ENCODE results near the gene STMN3.
"Not testable (repeated sequence)": the region's sequence is repeated elsewhere in the genome, so short reads cannot be mapped to it uniquely, and the experiment has no call there.

The STMN3 gene

DNA sequence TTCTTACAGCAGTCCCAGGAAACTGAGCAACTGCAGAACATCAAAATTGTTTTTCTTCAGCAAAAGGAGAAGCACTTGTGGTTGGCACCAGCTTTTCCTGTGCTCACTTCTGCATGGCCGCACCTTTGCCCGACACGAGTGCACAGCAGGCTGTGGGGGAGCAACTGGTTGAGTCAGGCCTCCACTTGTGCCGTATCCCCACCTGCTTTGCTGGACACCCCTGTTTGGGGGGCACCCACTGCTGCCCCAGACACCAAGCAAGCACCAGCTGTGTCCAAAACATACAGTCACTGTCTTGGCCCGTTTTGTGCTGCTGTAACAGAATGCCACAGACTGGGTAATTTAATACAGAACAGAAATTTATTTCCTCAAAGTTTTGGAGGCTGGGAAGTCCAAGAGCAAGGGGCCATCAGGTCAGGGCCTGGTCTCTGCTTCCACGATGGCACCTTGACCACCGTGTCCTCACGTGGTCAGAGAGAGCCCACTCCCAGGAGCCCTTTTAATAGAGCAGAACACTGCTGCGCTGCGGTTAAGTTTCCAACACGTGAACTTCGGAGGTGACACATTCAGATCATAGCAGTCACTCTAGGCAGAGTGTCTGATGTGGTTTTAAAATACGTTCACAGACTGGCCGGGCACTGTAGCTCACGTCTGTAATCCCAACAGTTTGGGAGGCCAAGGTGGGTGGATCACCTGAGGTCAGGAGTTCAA is 17.6 kb downstream of the STMN3 start:
- Histone ChIP-seq H3K4me3 (replicated peaks; ENCODE audit: insufficient read depth, low read length) (no peak overlapping the region), H3K27me3 (ENCODE audit: insufficient read depth, poor library complexity, severe bottlenecking) (no peaks in the 10 kb centered on the region), H3K27ac (replicated peaks) (peak overlapping the region; percentile 97)
- peak in 1 of 2 experiments; percentile 91 for DNase-seq (ENCODE audit: low read depth in 1 of 2, low spot score in 1 of 2)
- TF ChIP-seq POLR2AphosphoS5 (IDR thresholded peaks at IDR 0.05; ENCODE audit: low read depth) (peak; percentile 81), SPI1 (IDR thresholded peaks at IDR 0.05; ENCODE audit: borderline replicate concordance, low read depth) (peak; percentile 62; the same call in 1 of the 2 replicates), GABPA (IDR thresholded peaks at IDR 0.05; ENCODE audit: low read depth) (peak; percentile 38; the same call in 1 of the 2 replicates)
- TF ChIP-seq, protein P1, sequence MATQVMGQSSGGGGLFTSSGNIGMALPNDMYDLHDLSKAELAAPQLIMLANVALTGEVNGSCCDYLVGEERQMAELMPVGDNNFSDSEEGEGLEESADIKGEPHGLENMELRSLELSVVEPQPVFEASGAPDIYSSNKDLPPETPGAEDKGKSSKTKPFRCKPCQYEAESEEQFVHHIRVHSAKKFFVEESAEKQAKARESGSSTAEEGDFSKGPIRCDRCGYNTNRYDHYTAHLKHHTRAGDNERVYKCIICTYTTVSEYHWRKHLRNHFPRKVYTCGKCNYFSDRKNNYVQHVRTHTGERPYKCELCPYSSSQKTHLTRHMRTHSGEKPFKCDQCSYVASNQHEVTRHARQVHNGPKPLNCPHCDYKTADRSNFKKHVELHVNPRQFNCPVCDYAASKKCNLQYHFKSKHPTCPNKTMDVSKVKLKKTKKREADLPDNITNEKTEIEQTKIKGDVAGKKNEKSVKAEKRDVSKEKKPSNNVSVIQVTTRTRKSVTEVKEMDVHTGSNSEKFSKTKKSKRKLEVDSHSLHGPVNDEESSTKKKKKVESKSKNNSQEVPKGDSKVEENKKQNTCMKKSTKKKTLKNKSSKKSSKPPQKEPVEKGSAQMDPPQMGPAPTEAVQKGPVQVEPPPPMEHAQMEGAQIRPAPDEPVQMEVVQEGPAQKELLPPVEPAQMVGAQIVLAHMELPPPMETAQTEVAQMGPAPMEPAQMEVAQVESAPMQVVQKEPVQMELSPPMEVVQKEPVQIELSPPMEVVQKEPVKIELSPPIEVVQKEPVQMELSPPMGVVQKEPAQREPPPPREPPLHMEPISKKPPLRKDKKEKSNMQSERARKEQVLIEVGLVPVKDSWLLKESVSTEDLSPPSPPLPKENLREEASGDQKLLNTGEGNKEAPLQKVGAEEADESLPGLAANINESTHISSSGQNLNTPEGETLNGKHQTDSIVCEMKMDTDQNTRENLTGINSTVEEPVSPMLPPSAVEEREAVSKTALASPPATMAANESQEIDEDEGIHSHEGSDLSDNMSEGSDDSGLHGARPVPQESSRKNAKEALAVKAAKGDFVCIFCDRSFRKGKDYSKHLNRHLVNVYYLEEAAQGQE (IDR thresholded peaks at IDR 0.05; ENCODE audit: insufficient replicate concordance, low read depth): peak; percentile 31
- TF ChIP-seq, protein P2, sequence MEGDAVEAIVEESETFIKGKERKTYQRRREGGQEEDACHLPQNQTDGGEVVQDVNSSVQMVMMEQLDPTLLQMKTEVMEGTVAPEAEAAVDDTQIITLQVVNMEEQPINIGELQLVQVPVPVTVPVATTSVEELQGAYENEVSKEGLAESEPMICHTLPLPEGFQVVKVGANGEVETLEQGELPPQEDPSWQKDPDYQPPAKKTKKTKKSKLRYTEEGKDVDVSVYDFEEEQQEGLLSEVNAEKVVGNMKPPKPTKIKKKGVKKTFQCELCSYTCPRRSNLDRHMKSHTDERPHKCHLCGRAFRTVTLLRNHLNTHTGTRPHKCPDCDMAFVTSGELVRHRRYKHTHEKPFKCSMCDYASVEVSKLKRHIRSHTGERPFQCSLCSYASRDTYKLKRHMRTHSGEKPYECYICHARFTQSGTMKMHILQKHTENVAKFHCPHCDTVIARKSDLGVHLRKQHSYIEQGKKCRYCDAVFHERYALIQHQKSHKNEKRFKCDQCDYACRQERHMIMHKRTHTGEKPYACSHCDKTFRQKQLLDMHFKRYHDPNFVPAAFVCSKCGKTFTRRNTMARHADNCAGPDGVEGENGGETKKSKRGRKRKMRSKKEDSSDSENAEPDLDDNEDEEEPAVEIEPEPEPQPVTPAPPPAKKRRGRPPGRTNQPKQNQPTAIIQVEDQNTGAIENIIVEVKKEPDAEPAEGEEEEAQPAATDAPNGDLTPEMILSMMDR (IDR thresholded peaks at IDR 0.05; ENCODE audit: insufficient read depth, low read length): no peak

DNA sequence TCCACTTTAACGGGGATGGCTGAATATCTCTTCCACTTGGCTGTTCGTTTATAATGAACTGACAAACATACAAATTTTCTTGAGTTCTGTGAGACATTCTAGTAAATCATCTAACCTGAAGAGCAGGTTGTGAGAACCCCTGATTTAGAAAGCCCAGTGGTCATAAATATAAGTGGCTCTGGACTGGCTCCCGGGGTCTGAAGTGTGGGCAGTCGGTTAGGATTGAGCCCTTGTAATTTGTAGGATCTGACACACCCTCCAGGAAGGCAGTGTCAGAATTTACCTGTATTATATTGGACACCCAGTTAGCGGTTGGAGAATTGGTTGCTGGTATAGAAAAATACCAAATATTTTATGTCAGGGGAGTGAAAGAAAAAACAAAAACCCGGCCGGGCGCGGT is 19.5 kb downstream of the STMN3 start:
- peak overlapping the region; percentile 97 for H3K27ac ChIP-seq (replicated peaks)
- H3K4me3 ChIP-seq (replicated peaks; ENCODE audit: insufficient read depth, low read length): no peak overlapping the region
- TF ChIP-seq POLR2AphosphoS5 (IDR thresholded peaks at IDR 0.05; ENCODE audit: low read depth) (no peak), SPI1 (IDR thresholded peaks at IDR 0.05; ENCODE audit: borderline replicate concordance, low read depth) (no peak), GABPA (IDR thresholded peaks at IDR 0.05; ENCODE audit: low read depth) (no peak)
- TF ChIP-seq, protein P2 (IDR thresholded peaks at IDR 0.05; ENCODE audit: insufficient read depth, low read length): no peak
- TF ChIP-seq, protein P1 (IDR thresholded peaks at IDR 0.05; ENCODE audit: insufficient replicate concordance, low read depth): no peak
- no peak for DNase-seq (ENCODE audit: low read depth in 1 of 2, low spot score in 1 of 2)
- H3K27me3 ChIP-seq (ENCODE audit: insufficient read depth, poor library complexity, severe bottlenecking): no peaks in the 10 kb centered on the region

DNA sequence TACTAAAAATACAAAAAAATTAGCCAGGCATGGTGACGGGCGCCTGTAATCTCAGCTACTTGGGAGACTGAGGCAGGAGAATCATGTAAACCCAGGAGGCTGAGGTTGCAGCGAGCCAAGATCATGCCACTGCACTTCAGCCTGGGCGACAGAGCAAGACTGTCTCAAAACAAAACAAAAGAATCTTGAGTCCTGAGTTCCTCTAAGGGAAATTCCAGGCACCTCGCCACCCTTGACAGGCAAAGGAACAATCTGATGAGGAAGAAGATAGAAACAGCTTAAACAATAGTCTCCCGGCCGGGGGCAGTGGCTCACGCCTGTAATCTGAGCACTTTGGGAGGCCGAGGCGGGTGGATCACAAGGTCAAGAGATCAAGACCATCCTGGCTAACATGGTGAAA is 21.8 kb downstream of the STMN3 start:
- not testable (repeated sequence) for H3K27ac ChIP-seq (replicated peaks); DNase-seq (ENCODE audit: low read depth in 1 of 2, low spot score in 1 of 2); H3K4me3 ChIP-seq (replicated peaks; ENCODE audit: insufficient read depth, low read length); H3K27me3 ChIP-seq (ENCODE audit: insufficient read depth, poor library complexity, severe bottlenecking)

DNA sequence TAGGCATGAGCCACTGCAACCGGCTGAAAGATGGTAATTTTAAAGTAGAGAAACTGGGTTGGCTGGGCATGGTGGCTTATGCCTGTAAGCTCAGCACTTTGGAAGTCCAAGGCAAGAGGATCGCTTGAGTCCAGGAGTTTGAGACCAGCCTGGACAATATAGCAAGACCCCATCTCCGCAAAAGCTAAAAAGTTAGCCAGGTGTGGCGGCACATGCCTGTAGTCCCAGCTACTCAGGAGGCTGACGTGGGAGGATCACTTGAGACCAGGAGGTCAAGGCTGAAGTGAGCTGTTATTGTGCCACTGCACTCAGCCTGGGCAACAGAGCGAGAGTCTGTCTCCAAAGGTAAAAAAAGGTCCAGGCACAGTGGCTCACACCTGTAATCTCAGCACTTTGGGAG is 22.3 kb downstream of the STMN3 start:
- not testable (repeated sequence) for H3K27ac ChIP-seq (replicated peaks); DNase-seq (ENCODE audit: low read depth in 1 of 2, low spot score in 1 of 2); H3K4me3 ChIP-seq (replicated peaks; ENCODE audit: insufficient read depth, low read length); H3K27me3 ChIP-seq (ENCODE audit: insufficient read depth, poor library complexity, severe bottlenecking)
